Cerebellar cortex (tissue), 1 donor: ENCODE results near the gene MRPL19.
"Not testable (repeated sequence)": the region's sequence is repeated elsewhere in the genome, so short reads cannot be mapped to it uniquely, and the experiment has no call there.

Source experiments
- DNase-seq: peaks from one replicate; pipeline ENCODE4 v3.0.0-alpha.2; 2015; ENCODE audit warnings: low spot score

MRPL19 gene

GRCh38 chr2:75667884-75668283 lies 21.3 kb downstream of the MRPL19 start:
- no peak for DNase-seq

DNA sequence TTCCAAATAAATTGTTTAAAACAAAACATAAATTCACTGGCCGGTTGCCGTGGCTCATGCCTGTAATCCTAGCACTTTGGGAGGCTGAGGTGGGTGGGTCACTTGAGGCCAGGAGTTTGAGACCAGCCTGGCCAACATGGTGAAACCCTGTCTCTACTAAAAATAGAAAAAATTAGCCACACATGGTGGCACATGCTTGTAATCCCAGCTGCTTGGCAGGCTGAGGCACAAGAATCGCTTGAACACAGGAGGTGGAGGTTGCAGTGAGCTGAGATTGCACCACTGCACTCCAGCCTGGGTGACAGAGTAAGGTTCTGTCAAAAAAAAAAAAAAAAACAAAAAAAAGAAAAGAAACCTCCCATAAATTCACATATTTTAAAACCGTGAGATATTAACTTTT lies 28.8 kb downstream of the MRPL19 start:
- DNase-seq = not testable (repeated sequence)

- DNase-seq = no peak
Measured at GRCh38 chr2:75675908-75676307, 29.3 kb downstream of the MRPL19 start.

DNA sequence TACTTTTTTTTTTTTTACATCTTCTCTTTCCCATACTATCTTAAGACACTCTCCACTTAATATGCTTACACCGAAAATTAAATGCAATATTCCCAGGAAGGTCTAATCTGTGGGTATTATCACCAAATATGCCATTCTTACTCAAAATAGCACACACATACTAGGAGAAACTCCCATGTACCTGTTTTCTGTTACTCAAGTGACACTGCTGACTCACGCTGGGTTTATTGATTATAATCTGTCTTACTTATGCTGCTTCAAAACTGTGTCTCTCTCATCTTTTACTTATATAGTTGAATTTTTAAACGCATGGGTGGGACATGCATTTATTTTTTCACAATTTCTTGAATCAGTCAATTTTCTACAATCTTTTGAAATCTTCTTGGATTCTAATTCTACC lies 29.9 kb downstream of the MRPL19 start:
- no peak for DNase-seq

DNA sequence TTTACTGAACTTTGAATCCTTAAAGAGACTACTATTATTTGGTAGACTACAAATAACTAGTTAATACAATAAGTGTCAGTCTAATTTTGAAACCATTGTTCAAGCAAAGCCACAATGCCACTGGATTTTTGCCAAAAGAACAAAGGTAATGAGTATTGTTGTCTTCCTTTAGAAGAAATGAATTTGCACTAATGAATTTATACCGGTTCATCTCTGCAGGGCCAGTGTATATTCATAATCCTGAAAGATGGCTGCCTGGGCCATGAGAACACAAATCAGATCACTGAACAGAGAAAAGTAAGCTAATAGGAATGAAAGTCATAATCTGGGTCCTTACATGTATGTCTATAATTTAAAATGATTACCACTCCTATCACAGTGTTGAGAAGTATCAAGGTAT lies 33.0 kb downstream of the MRPL19 start:
- DNase-seq = no peak

DNA sequence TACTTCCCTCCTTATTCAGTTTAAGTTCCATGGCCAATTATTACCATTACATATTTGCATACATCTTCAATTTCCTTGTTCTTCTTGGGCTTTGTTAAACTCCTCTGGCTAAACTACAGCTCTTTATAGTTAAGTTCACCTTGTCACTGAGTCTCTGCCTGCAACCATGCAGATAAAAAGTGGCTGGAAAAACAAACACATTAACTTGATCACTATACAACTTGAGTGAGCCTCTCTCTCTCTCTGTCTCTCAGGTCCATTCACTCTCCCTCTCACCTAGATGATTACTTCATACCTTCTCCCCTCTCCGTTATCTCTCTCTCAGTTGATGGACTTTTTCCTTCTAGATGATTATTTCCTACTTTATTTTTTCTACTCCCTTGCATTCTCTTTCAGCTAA lies 33.8 kb downstream of the MRPL19 start:
- DNase-seq = no peak

- DNase-seq = not testable (repeated sequence)
Measured at GRCh38 chr2:75683430-75683829, 36.8 kb downstream of the MRPL19 start.

DNA sequence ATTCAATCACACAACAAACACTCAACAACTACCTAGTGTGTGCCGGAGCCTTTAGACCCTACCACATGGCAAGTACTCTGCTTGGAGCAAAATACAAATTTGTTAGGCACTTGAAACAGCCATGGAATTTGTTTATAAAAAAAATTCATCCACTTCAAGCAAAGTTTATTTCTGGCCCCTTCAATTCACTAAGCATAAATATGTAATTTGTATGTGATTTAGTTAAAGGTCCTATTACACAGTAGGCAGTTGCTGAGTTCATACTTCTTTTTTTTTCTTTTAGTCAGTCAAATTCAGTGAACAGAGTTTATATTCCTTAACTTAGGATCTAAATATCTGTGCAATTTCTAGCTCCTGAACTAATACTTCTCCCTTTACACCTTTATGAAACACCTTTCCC lies 41.6 kb downstream of the MRPL19 start:
- DNase-seq = no peak

- no peak for DNase-seq
Measured at GRCh38 chr2:75698918-75699317, 52.3 kb downstream of the MRPL19 start.

GRCh38 chr2:75702593-75702992 lies 56.0 kb downstream of the MRPL19 start:
- no peak for DNase-seq

DNA sequence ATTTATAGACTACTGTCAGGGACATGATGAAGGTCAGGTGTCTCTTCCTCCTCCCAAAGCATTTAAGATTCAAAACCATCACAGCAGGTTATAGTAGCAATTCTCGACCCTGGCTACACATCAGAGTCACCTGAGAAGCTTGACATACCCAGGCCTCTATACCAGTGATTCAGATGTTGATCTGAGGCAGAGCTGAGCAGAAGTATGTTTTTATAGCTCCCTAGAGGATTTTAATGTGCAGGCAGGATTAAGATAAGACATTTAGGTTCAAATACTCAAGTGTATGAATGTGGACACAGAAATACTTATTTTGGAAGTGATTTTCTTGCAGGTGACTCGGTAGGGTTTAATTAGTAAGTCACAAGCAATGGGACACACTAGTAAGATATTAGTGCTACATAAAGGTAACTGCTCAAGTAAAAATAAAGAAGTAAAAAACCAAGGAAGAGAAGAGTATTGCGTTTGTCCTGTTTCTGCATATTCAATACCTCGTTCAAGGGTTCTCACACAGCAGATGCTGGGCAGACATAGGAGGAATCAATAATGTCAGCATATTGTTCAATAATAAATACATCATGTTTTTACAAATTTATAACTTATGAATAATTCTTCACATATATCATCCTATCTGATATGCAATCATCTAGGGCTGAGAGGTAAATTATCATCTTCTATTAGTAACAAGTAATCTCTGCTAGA lies 57.2 kb downstream of the MRPL19 start:
- no peak for DNase-seq

DNA sequence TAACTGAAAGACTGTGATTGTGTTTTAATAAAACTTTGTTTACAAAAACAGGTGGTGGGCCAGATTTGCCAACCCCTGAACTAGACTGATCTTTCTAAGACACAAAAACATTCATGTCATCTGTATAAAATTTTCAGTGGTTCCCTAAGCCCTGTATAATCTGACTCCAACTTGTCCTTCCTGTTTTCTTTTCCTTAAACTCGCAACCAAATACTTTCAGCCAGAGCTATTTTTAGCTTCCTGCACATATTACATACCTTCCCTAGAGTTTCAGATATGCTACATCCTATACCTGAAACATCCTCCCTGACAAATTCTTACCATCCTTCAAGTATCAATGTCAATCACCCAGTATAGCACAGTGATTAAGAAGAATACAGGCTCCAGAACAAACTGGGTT lies 59.3 kb downstream of the MRPL19 start:
- no peak for DNase-seq

- DNase-seq = no peak
Measured at GRCh38 chr2:75707901-75708300, 61.3 kb downstream of the MRPL19 start.

- DNase-seq = peak; percentile 8
Measured at GRCh38 chr2:75709297-75709696, 62.7 kb downstream of the MRPL19 start.

- DNase-seq = peak; percentile 46
Measured at GRCh38 chr2:75710220-75710576, 63.6 kb downstream of the MRPL19 start.

DNA sequence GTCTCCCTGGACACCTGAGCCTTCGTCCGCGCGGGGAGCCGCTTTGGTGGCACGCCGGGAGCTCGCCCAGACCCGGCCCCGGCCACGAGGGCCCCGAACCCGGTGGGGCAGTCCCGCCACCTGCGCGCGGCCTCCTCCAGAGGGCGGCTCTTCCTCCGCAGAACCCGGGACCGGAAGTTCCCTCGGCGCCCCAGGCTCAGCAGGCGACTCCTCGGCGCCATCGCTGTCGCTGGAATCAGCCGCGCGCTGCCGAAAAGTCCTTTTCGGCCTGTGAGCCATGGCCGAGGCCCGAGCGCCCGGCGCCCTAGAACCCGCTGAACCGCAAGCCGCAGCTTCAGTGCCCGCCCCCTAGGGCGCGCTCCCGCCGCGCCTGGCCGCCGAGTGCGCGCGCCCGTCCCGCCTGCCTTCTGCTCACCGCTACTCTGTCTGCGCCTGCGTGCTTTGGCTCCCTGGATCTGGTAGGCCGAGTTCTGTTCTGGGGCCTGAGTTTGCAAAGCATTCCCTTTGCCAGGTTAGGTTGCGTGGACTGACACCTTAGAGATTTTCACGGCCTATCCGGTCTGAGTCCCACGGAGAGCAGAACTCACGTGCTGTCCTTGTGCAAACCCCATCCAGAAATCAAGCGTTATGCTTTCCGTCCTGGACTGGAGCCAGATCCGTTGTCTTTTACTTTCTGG lies 64.1 kb downstream of the MRPL19 start, which contains the start of gene GCFC2:
Gene GCFC2, minus strand, starts transcription at position 339 of the 677 bp plus-strand sequence. Its CDS starts 60 bp downstream, at position 279.
- peak; percentile 89 for DNase-seq

DNA sequence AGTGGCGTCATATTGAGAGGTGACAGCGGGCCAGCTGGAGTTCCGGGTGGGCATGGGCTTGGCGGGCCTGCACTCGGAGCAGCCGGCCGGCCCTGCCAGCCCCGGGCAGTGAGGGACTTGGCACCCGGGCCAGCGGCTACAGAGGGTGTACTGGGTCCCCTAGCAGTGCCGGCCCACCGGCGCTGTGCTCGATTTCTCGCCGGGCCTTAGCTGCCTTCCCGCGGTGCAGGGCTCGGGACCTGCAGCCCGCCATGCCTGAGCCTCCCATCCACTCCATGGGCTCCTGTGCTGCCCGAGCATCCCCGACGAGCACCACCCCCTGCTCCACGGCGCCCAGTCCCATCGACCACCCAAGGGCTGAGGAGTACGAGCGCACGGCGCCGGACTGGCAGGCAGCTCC lies 65.0 kb downstream of the MRPL19 start:
- DNase-seq = not testable (repeated sequence)

DNA sequence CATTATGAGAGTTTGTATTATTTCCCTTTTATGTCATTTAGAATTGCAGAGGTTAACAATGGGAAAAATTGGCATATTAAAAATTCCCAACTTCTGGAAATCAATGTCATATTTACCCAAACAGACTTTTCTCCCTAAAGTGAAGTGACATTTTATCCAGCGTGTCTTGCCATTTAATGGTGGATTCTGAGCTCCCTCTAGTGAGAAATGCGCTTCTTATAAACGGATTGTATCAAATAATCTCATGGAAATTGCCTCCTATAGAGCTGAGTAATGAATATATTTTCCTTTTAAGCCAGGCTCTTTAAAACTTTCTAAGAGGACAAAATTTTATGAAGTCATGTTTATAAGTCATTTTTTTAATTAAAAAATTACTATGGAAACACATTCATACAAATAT lies 69.8 kb downstream of the MRPL19 start:
- peak; percentile 16 for DNase-seq

- no peak for DNase-seq
Measured at GRCh38 chr2:75719616-75720015, 73.0 kb downstream of the MRPL19 start.

DNA sequence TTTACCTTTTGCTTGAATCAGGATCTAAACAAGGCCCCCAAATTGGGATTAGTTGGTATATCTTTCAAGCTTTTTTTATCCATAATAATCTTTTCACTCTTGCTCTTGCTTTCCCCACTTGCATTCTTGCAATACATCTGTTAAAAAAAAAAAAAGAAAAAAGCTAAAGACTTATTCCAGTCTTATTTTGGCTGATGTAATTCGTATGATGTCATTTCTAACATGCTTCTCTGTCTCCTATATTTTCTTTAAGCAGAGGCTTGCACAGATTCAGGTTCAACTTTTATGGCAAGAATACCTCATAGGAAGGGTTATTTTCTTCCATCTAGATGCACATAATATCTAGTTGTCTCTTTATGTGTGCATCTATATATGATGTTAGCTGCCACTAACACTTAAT lies 73.9 kb downstream of the MRPL19 start:
- no peak for DNase-seq

- no peak for DNase-seq
Measured at GRCh38 chr2:75722687-75723086, 76.1 kb downstream of the MRPL19 start.

DNA sequence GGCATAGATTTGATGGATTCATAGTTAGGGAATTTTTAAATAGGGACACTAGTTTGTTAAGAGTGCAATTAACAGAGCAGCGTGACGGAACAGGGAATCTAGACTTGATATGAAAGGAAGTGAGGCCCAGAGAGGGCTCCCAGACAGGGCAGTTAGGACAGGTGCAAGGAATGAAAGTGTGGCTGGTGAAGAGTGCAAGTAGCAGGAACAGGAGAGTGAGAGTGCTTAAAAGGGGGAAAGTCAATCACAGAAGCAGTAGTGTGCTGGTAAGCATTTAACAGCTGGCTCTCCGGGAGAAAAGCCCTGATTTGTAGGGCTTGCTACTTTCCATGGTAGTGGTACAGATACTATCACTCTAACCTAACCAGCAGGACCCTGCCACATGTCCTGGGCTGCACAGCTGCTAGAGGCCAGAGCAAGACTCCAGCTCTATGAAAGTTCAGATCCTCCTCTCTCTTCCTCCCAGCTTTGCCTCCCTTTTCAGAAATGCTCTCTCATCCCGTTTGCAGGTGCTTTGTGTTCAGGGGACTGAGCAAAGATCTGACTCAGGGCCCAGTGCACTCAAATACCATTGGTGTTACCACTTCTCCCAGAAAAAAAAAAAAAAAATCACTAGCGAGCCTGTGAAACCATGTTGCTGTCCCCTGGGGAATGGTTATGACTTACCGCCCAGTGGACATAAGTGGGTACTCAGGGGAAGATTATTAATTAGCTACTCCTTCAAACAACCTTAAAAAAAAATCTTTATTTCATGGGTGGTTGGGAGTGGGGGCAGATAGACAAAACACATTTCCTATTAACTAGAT lies 82.2 kb downstream of the MRPL19 start:
- DNase-seq = no peak

DNA sequence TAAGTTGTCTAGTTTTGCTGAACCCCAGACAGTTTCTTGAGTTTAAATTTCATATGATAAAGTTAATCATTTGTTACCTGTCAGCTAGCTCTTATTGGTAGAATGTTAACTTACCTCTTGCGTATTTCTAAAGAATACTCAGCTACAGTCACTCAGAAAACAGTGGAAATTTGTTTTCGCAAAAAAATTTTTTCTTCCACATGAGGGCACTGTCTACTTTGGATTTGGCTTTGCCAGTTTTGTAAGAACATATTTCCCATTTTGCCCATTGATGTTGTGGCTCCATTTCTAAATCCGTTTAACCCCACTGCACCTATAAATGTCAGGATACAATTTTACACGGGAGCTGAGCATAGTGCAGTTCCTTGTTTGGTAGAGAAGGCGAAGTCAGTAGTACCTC lies 83.3 kb downstream of the MRPL19 start:
- DNase-seq = peak; percentile 24
